CD4-positive, alpha-beta T cell treated with Interleukin-2 at 100 ng/mL for 4 hours (primary cell): ENCODE results near the gene TM9SF1.
A peak's percentile ranks its signal among the peaks of the same experiment; 100 is the strongest.
"Not testable (repeated sequence)": the region's sequence is repeated elsewhere in the genome, so short reads cannot be mapped to it uniquely, and the experiment has no call there.

ENCODE experiments used
- DNase-seq: peaks from one replicate; pipeline ENCODE4 v3.0.0-alpha.2; 2020; ENCODE audit warnings: low spot score

TM9SF1 gene

DNA sequence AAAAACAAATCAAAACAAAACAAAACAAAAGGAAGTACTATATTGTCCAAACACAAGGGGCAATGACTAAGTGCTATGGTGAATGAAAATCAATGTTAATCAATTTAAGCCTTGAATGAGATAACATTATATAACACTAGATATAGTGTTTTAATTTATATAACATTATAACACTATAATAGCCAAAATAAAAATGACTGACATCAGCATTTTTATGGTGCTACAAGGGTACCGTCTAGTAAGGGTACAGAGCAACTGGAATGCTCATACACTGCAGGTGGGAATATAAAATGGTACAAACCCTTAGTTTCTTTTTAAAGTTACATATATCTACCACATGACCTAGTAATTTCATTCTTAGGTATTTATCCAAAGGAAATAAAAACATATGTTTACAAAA lies 31.2 kb upstream of the TM9SF1 start:
- DNase-seq = no peak

DNA sequence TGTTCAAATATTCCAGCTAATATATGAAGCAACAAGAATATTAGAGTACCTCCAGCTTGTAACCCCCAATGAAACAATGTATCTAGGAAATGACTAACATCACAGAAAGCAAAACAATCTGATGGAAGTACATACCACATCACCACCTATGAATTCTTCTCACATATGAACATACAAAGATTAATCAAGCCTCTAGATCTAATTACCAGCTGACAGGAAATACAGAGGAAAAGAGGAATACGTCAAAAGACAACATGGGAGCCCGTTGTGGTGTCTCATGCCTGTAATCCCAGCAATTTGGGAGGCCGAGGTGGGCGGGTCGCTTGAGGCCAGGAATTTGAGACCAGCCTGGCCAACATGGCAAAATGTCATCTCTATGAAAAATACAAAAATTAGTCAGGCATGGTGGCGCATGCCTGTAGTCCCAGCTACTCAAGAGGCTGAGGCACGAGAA lies 29.4 kb upstream of the TM9SF1 start:
- no peak for DNase-seq

DNA sequence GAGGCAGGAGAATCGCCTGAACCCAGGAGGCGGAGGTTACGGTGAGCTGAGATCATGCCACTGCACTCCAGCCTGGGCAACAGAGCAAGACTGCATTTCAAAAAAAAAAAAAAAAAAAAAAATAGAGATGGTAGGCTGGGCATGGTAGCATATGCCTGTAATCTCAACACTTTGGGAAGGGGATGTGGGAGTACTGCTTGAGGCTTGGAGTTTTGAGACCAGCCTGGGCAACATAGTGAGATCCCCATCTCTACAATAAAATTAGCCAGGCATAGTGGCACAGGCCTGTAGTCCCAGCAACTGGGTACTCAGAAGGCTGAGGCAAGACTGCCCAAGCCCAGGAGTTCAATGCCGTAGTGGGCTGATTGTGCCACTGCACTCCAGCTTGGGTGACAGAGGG lies 27.7 kb upstream of the TM9SF1 start:
- DNase-seq = not testable (repeated sequence)

DNA sequence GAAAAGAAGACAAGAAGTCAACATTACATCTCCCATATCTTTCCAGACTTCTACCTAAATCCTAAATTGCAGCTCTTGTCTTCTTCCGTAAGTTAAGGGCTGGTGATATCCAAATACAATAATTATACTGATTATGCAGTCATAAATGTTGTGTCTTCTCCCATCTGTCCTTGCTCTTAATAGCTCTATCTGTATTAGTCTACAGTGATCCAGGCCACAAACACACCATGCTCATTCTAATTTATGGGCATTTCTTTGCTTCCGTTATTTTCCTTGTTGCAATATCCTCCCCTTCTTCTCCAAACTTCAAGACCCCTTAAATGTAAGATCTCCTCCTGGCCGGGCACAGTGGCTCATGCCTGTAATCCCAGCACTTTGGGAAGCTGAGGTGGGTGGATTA lies 24.3 kb upstream of the TM9SF1 start:
- no peak for DNase-seq

DNA sequence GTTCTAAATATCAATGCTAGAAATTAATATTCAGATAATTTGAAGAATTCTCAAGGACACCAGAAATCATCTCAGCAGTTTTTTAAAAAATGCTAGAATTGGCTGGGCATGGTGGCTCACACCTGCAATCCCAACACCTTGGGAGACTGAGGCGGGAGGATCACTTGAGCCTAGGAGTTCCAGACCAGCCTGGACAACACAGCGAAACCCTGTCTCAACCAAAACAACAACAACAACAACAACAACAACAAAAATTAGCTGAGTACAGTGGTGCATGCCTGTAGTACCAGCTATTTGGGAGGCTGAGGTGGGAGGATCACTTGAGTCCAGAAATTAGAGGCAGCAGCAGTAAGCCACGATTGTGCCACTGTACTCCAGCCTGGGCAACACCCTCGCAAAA lies 23.8 kb upstream of the TM9SF1 start:
- DNase-seq = no peak

DNA sequence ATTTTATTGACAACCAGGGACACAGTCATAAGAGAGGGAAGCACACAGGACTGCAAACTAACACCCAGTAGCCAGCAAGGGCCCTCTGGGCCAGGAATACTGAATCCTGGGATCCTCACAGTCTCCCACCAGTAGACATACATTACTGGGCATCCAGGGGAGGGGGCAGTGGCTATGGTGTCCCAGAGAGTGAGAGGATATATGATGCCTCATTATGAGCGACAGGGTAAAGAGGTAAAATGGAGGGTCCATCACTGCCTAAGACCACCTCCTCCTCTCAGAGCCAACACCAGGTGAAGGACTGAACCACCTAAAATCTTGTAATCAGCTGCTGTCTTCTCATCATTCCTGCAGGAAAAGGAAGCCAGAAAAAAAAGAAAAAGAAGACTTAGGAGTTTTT lies 21.6 kb upstream of the TM9SF1 start:
- not testable (repeated sequence) for DNase-seq

DNA sequence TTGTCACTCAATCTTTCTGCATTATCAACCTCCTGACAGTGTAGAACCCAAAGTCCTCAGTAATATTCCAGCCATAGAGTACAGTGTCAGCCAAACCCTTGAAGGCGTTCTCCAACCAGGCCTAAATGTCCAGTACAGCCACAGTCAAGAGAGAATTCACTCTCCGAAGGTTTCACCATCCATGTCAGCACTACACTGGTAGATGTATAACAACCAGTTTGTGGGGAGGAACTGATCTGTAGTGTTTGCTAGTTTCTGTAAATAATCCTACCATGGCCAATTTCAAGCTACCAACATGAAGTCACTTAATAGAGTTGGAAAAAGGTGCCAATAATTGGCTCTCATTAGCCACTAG lies 21.1 kb upstream of the TM9SF1 start:
- no peak for DNase-seq

DNA sequence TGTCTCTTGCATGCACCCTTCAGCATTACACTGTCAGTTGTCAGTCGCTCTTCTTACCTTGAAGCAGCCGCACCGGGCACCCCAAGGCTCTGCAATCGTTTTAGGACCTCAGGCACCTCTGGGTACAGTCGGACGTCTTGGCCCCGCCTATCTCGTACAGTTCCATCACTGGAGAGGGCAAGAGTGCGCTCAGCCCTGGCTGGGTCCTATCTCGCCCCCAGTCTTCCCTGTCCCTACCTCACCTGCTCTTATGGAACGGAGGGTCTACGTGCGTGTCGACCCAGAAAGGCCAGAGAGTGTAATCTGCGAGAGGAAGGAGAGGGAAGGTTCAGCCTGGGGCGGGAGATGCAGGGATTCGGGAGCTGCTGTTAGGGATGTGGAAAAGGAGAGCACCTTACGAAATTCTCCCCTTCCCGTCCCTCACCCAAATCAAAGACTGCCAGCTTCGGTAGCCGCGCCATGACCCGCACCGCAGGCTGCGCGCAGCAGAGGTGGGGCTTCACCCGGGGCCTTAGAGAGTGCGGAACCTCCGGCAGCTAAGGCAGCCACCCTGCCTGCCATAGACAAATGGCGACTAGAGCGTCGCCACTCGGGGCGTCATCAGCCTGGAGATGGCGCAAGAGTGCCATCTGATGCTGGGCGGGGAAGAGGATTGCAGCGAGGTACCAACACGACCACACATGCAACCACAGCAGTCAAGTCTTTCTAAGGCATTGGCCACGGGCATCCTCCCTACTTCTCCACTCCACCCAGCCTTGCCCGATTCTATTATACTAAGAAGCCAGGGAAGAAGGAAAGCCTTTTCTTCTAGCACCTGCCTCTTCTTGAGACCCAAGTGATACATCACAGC lies 20.5 kb upstream of the TM9SF1 start, which contains the start of gene MDP1:
Gene MDP1 (minus strand): TSS at position 572 of the 850 bp plus-strand sequence. CDS start 111 bp downstream, at position 461.
- DNase-seq = peak; percentile 89

DNA sequence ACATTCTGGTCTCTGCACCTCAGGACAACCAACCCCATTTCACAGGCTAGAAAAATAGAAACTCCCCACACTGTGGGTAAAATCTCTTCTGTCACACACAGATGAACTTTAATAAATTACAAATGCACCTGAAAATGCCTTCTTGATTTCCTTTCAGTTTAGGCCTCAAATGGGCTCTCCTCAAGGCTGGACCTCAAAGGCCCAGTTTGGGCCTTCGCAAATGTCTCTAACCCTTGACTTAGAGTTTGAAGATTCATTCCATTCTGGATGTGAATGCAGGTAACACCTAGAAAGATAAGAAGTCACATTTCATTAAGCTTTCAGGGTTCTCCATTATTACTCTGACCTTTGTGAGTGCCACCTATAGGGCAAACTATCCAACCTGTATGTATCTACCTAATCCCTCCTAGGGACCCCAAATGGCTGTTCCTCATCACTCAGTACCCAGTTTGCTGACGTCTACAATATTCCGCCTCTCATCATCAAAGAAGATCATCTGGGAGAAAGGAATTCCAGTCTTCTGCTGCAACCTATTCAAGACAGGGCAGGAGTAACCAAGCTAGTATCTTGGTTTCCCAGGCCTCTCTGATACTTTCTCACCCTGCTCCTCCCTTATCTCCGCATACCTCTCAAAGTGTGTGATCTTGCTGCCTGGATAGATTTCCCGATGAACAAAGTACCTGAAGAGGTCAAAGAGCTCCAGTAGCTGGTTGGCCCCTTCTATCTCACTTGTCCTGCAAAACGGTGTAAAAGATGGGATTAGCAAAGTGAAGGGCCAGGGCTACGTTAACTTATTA lies 18.8 kb upstream of the TM9SF1 start:
- DNase-seq = no peak

DNA sequence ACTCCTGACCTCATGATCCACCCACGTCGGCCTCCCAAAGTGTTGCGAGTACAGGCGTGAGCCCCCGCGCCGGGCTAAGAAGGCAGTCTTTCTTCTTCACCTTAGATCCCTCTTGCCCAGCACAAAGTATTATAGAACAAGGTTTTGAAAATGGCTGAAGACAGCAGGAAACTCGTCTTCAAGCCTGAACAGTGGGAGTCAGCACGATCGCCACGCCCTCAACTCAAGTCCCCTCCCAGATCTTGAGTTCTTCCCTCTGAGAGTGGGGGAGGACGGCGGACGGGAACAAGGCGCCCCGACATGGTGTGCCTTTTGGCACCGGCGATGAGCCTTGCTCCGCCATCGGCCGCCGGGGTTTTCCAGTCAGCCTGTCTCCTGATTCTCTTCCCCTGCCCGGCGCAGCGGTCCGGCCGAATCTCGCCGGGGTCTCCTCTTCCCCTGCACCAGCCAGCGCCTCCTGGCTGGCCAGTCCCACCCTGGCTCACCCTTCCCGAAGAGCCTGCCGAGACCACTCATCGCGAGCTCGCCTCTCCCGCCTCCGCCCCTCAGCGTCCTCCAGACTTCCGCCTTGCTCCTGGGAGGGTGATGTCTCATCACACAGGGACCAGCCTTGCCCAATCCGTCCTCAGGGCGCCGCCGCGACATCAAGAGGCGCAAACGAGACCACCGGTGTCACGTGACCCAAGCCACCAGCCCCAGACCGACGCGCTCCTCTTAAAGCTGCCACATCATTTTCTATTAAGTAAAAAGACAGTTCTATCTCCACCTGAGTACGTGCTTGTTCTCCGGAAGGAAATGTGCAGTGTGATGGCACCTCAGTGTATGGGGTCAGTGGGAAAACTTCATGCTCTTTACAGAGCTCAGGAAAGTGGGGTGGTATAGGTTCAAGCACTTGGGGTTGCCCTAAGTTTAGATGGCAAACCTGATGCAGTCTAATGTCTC lies 18.0 kb upstream of the TM9SF1 start, which contains the start of gene CHMP4A:
Gene CHMP4A (minus strand): TSS at position 565 of the 942 bp plus-strand sequence. CDS start 49 bp downstream, at position 516.
- peak; percentile 97 for DNase-seq

DNA sequence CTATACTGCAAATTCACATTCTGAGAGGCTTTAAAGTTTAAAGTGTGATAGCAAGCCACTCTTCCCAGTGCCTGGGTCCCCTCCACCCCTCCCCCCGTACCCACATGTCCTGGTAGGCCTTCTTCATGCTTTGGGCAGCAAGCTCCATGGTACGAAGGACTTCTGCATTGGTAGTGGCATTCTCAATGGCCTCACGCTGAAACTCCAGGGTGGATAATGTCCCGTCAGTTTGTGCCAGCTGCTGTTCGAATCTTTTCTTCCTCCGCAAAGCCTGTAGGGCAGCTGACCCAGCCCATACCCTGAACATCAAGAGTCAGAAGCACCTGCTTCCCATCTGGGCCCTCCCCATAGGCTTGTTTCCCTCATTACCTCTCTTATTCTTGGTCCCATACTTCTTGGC lies 16.1 kb upstream of the TM9SF1 start:
- DNase-seq = no peak

DNA sequence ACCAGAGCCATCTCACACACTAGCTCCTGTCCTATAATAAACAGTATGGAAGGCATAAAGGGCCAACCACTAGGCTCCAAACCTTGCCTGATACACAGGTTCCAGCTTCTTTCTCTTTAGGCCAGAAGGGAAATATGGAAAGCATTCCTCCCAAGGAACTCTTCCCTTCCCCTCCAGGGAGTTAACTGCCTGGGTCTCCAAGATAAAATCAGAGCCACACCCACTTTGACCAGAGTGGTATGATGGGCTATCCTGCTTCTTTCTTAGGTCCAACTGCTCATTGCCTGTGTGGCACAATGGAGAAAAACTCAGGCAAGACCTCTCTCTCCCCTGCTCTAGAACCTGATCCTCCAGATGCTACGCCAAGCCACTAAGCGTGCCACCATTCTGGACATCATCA lies 12.4 kb upstream of the TM9SF1 start:
- DNase-seq = no peak

DNA sequence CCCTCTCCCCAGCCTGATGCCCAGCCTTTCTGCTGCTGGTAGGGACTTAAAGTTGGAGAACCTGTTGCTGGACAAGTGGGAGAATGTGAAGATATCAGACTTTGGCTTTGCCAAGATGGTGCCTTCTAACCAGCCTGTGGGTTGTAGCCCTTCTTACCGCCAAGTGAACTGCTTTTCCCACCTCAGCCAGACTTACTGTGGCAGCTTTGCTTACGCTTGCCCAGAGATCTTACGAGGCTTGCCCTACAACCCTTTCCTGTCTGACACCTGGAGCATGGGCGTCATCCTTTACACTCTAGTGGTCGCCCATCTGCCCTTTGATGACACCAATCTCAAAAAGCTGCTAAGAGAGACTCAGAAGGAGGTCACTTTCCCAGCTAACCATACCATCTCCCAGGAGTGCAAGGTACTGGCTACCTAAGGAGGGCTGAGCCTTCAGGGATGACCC lies 11.9 kb upstream of the TM9SF1 start:
- peak; percentile 15 for DNase-seq

DNA sequence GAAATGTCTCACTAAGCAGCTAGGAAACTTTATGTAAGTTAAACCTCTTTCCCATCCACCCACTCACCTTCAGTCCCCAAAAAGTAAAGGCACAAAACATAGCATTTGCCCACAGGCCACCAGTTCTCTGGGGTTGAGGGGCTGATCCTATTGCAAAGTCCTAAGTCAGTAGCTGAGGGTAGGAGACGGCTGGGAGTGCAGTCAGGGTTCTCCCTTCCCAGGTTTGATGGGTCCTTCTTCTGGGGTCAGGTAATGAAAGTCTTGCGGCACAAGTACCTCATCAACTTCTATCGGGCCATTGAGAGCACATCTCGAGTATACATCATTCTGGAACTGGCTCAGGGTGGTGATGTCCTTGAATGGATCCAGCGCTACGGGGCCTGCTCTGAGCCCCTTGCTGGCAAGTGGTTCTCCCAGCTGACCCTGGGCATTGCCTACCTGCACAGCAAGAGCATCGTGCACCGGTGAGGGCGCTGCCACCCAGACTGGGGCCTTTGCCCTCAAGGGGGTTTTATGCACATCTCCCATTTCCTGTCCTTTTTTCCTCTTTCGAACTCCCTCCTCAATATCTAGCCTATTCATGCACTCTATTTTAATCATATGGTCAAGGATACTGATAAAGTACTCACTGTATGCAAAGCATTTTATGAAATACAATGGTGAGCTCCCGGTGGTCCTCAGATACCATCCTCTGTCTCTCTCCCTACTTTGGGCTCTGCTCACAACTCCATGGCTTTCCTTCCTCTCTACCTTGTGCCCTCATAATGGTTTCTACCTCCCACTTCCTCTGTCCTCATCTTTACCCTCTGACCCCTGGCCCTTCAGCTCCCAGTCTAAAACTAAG lies 11.2 kb upstream of the TM9SF1 start:
- no peak for DNase-seq

DNA sequence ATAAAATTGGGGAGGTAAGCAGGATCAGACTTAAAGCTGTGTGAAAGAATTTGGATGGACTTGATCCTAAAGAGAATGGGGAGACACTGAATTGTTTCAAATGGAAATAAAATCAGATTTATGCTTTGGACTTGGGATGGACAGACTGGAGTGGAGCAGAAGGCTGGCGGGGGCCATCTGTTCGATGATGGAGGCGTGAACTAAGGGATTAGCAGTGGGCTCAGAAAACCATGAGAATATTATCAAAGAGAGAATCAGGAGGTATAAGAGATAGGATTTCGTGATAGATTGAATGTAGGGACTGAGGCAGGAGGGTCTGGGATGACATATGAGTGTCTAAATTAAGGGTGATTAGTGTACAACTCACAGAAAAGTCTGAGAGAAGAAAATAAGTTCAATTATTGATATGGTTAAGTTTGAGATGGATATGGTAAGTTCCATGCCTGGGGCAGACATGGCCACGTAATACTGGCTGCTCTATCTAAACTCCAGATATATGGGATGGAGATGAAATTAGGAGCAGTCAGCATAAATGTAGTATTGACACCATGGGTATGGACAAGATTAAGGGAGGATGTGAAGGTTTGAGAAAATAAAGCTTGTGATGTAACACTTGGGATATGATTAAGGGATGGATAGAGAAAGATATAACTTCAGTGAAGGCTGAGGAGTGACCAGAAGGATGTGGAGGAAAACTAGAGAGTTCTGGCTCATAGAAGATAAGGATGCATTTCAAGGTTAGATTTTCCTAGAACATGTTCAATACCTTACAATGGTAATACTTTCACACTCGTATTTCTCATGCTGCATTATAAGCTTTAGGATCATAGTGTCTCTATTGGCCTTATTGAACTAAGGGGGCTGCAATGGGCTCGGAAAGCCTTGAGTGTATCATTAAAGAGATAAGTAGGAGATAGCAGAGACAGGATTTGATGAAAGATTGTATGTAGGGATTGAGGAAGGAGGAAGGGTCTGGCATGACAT lies 9.2 kb upstream of the TM9SF1 start:
- DNase-seq = no peak

DNA sequence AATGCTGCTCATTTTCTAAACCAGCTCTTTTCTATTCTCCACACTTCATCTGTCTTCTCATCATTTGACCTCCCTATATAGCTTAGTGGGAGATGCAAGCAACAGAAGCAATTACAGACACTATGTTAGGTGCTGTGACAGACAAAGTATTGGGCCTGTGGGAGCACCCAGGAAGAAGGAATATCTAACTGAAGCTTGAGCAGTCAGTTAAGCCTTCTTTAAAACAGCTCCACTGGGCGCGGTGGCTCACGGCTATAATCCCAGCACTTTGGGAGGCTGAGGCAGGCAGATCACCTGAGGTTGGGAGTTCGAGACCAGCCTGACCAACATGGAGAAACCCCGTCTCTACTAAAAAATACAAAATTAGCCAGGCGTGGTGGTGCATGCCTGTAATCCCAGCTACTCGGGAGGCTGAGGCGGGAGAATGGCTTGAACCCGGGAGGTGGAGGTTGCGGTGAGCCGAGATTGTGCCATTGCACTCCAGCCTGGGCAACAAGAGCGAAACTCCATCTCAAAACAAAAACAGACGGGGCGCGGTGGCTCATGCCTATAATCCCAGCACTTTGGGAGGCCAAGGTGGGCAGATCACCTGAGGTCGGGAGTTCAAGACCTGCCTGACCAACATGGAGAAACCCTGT lies 8.1 kb upstream of the TM9SF1 start:
- not testable (repeated sequence) for DNase-seq

DNA sequence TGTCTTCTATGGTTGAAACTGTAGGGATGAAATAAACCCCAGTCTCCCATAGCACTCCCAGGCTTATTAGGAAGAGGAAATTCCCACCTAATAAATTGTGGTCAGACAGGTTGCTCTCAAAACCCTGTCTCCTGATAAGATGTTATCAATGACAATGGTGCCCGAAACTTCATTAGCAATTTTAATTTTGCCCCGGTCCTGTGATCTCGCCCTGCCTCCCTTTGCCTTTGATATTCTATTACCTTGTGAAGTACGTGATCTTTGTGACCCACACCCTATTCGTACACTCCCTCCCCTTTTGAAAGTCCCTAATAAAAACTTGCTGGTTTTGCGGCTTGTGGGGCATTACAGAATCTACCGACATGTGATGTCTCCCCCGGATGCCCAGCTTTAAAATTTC lies 7.3 kb upstream of the TM9SF1 start:
- not testable (repeated sequence) for DNase-seq

DNA sequence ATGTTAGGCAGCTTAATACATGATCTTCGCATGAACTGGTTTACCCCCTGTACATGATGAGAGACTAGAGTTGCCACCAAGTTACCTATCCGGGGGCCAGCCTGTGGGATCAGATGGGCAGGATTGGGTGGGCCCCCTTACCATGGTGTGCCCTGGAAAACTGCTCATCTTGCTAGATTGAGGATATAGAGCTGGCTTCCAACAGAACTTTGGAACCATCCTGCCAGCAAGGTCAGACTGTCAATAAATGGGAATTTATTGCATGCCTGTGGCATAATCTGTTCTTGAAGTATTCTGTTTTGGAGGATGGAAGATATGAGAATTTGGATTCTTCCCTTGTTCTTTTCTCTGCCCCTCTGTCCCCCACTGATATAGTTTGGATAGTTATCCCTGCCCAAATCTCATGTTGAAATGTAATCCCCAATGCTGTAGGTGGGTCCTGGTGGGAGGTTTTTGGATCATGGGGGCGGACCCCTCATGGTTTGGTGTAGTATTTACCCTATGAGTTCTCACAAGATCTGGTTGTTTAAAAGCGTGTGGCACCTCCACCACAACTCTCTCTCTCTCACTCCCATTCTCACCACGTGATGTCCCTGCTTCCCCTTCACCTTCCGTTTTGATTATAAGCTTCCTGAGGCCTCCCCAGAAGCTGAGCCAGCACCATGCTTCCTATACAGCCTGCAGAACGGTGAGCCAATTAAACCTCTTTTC lies 3.7 kb upstream of the TM9SF1 start:
- DNase-seq = no peak
